ENCODE results near the gene MTMR11. TPM values are rescaled to one million over a fixed set of nuclear protein-coding genes. Genes with fewer than 3 reads are reported as not detected.

Gene MTMR11
- total and polyA plus RNA-seq, 2 of the 13 experiments (the other 11 are each of a cell fraction or from before 2014, with no cell fraction given), result 0.49 to 2.8 TPM

GRCh38 chr1:149885339-149886120 is 51.1 kb downstream of the MTMR11 start (continued):
- no peak for TF ChIP-seq SNAPC4 (CRISPR knock-in tag; IDR thresholded peaks at IDR 0.05)
- TF ChIP-seq TCF7L2 (IDR thresholded peaks at IDR 0.05; ENCODE audit: low read depth, low read length), result no peak
- no peak for TF ChIP-seq CENPBD1 (CRISPR knock-in tag; IDR thresholded peaks at IDR 0.05; ENCODE audit: borderline replicate concordance, low read depth)
- TF ChIP-seq AFF4 (CRISPR knock-in tag; IDR thresholded peaks at IDR 0.05), result 0 out of 2 replicates have a peak, but pooled peaks have one; percentile 14
- no peak for TF ChIP-seq CBX2 (IDR thresholded peaks at IDR 0.05; ENCODE audit: low read depth, low read length)
- TF ChIP-seq CBX2 (CRISPR knock-in tag; IDR thresholded peaks at IDR 0.05; ENCODE audit: low read depth), result no peak
- peak; percentile 60; the same call in 1 of the 2 replicates for TF ChIP-seq ZFP82 (CRISPR knock-in tag; IDR thresholded peaks at IDR 0.05; ENCODE audit: borderline replicate concordance)
- no peak for TF ChIP-seq TIGD3 (CRISPR knock-in tag; IDR thresholded peaks at IDR 0.05; ENCODE audit: borderline replicate concordance)
- no peak for TF ChIP-seq SRSF9 (IDR thresholded peaks at IDR 0.05; ENCODE audit: borderline replicate concordance, insufficient read depth, low read depth, low read length, poor library complexity, severe bottlenecking)
- no peak for TF ChIP-seq LBX2 (CRISPR knock-in tag; IDR thresholded peaks at IDR 0.05; ENCODE audit: borderline replicate concordance)
- no peak for TF ChIP-seq ZNF720 (CRISPR knock-in tag; IDR thresholded peaks at IDR 0.05)
- 0 out of 2 replicates have a peak, but pooled peaks have one; percentile 18 for TF ChIP-seq KMT2A (CRISPR knock-in tag; IDR thresholded peaks at IDR 0.05)
- TF ChIP-seq CEBPB (IDR thresholded peaks at IDR 0.05; ENCODE audit: borderline replicate concordance, low read depth, low read length), result no peak
- no peak for TF ChIP-seq FOXC1 (CRISPR knock-in tag; IDR thresholded peaks at IDR 0.05; ENCODE audit: borderline replicate concordance)
- no peak for TF ChIP-seq IKZF1 (IDR thresholded peaks at IDR 0.05)
- TF ChIP-seq ZNF350 (CRISPR knock-in tag; IDR thresholded peaks at IDR 0.05; ENCODE audit: borderline replicate concordance, low read depth), result no peak
